Activated CD4-positive, CD25-positive, alpha-beta regulatory T cell (primary cell): ENCODE data around the gene CDHR2.

Experiments
- DNase-seq, 4 experiments: peaks; one replicate each; lab custom pipeline; 2025; lab: John Stamatoyannopoulos, UW

Gene CDHR2

GRCh38 chr5:176640616-176641015 lies 91.5 kb downstream of the CDHR2 start:
- no peak for DNase-seq

GRCh38 chr5:176642675-176643490 lies 93.7 kb downstream of the CDHR2 start:
- DNase-seq: no peak

GRCh38 chr5:176643491-176644219 lies 94.5 kb downstream of the CDHR2 start:
- no peak for DNase-seq

GRCh38 chr5:176644294-176644693 lies 95.2 kb downstream of the CDHR2 start:
- DNase-seq: no peak

GRCh38 chr5:176644878-176645670 lies 95.9 kb downstream of the CDHR2 start:
- no peak for DNase-seq
